Measurements from ENCODE around the gene MAP2K5. TPM values are rescaled to one million over a fixed set of nuclear protein-coding genes. Genes with fewer than 3 reads are reported as not detected.

The MAP2K5 gene
- total and polyA plus RNA-seq, 10 of the 15 experiments (the other 5 are each of a cell fraction or from before 2014, with no cell fraction given): 1.3 to 19.4 (median 9.6) TPM

- TF ChIP-seq SKIL (IDR thresholded peaks at IDR 0.05; ENCODE audit: low read depth, poor library complexity, severe bottlenecking) (no peak), CTCF (IDR thresholded peaks at IDR 0.05 in 2 of 3, conservative IDR thresholded peaks at IDR 0.05 in 1 of 3; ENCODE audit: control insufficient read depth in 2 of 3, extremely low read depth in 1 of 3, insufficient read depth in 1 of 3, low read depth in 3 of 3, low read length in 3 of 3) (no peak), FOXK2 (IDR thresholded peaks at IDR 0.05) (no peak), SUZ12 (IDR thresholded peaks at IDR 0.05; ENCODE audit: unreplicated experiment) (no peak), HDAC6 (IDR thresholded peaks at IDR 0.05; ENCODE audit: unreplicated experiment) (no peak), SMC3 (IDR thresholded peaks at IDR 0.05; ENCODE audit: borderline replicate concordance, low read length) (no peak), NKRF (conservative IDR thresholded peaks at IDR 0.05) (no peak), RUNX3 (IDR thresholded peaks at IDR 0.05; ENCODE audit: low read length) (no peak), MYB (IDR thresholded peaks at IDR 0.05; ENCODE audit: borderline replicate concordance, low read depth, low read length) (no peak)
Measured at GRCh38 chr15:67841513-67841762, 298.9 kb downstream of the MAP2K5 start (continued).

All from GM12878 (cell line).